ENCODE results near the gene CATSPER3.

The CATSPER3 gene

DNA sequence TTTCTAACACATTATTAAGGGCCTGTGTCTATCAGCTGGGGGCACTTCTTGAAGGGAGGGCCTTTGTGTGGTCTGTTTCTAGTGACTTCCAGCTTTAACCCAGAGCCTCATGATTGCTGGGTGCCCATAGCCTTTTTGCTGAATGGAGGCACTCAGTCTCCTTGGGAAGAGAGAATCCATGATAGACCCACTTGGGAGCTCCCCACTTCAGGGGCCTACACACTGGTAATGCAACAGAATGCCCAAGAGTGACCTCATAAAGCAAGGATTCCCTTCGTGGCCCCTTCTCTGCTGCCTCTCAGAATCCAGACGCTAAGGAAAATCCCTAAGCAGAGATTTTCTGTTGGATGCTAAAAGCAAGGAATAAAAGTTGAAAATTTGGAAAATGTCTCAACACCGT, at the start of gene CATSPER3:
Gene CATSPER3 (plus strand): TSS at position 301 of the 400 bp plus-strand sequence. CDS start 85 bp downstream, at position 386.
- TF ChIP-seq, protein P1, sequence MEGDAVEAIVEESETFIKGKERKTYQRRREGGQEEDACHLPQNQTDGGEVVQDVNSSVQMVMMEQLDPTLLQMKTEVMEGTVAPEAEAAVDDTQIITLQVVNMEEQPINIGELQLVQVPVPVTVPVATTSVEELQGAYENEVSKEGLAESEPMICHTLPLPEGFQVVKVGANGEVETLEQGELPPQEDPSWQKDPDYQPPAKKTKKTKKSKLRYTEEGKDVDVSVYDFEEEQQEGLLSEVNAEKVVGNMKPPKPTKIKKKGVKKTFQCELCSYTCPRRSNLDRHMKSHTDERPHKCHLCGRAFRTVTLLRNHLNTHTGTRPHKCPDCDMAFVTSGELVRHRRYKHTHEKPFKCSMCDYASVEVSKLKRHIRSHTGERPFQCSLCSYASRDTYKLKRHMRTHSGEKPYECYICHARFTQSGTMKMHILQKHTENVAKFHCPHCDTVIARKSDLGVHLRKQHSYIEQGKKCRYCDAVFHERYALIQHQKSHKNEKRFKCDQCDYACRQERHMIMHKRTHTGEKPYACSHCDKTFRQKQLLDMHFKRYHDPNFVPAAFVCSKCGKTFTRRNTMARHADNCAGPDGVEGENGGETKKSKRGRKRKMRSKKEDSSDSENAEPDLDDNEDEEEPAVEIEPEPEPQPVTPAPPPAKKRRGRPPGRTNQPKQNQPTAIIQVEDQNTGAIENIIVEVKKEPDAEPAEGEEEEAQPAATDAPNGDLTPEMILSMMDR (IDR thresholded peaks at IDR 0.05) = no peak
- TF ChIP-seq ZFX (IDR thresholded peaks at IDR 0.05; ENCODE audit: borderline replicate concordance) = no peak

DNA sequence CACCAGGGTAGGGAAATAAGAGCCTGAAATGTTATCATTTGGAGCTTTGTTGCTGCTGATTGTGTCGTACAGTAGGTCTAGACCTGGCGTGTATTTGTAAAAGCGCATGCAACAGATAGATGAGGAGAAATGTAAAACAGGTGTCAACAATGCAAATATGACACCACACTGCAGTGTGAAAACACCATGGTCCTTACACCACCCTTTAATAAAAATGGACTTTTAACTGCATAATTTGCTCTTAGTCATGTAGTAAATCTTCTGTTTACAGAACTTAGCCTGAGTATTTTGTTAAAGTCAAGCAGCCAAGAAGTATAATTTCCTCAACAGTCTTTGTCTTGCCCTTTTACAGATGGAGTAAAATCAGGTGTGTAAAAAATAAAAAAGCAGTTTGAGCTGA, 48.8 kb upstream of the CATSPER3 start:
- TF ChIP-seq ZFX (IDR thresholded peaks at IDR 0.05; ENCODE audit: borderline replicate concordance) = no peak
- TF ChIP-seq, protein P1 (IDR thresholded peaks at IDR 0.05) = no peak
- no peak overlapping the region for H3K27ac ChIP-seq

More for the DNA sequence above, at the start of gene CATSPER3:
- H3K27ac ChIP-seq = peak within 1 kb of the TSS; percentile 16; the same call in 1 of the 2 replicates

DNA sequence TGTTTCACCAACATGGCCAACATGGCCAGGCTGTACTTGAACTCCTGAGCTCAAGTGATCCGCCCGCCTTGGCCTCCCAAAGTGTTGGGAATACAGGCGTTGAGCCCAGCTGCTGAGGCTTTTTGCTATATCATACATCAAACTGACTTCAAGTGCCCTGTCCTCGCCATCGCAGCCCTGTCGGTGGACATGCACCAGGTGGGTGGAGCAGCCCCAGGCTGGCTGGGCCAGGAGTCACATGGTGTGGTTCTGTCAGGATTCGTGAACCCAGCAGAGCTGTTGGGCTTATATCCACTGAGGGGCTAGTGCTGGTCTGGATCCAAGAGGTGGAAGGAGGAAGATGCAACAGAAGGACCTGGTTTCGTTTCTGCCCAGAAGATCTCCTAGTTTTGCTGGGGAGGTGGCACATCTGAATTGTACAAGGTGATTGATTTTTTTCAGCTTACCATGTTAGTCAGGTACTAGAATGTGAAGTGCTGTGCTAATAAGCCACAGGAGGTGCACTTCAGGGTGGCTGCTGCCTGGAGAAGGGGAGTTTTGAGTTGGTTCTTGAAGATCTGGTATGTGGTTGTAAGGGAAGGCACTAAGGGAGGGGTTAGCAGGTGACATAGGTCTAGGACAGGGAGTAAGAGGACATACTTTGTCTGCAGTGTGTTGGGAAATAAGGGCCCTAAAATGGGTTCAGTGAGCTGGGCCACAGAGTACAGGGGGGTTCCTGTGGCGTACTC, 46.7 kb upstream of the CATSPER3 start:
- TF ChIP-seq ZFX (IDR thresholded peaks at IDR 0.05; ENCODE audit: borderline replicate concordance) = no peak
- TF ChIP-seq, protein P1 (IDR thresholded peaks at IDR 0.05) = no peak
- no peak overlapping the region for H3K27ac ChIP-seq

DNA sequence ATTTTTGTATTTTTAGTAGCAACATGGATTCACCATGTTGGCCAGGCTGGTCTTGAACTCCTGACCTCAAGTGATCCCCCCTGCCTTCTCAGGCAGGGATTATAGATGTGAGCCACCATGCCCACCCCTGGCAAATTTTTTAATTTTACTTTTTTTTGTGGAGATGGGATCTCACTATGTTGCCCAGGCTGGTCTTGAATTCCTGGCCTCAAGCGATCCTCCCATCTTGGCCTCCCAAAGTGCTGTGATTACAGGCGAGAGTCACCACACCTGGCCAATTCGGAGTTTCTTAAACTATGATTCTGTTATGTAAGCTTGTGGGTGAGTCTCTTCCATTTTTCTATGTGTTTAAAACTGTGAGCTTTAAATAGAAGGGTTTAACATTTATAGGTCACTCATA, 35.2 kb upstream of the CATSPER3 start:
- no peak for TF ChIP-seq ZFX (IDR thresholded peaks at IDR 0.05; ENCODE audit: borderline replicate concordance)
- TF ChIP-seq, protein P1 (IDR thresholded peaks at IDR 0.05) = no peak
- H3K27ac ChIP-seq = no peak overlapping the region

DNA sequence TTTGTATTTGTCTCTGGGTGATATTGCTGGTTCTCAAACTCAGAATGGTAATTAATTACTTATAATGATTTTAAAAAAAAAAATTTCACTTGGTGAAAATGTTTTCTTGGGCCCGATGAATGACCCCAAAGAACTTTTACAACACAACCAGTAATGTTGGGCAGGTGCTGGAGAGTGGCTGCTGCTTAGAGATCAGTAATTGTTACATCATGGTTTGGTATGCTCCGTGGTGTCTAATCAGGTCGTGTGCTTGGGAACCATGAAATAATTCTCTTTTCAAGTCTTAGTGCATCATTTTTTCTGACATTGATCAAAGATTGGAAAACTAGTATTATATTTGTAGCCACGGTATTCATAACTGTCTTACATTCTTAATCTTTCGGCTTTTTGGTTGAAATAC, 33.5 kb upstream of the CATSPER3 start:
- H3K27ac ChIP-seq = no peak overlapping the region
- TF ChIP-seq, protein P1 (IDR thresholded peaks at IDR 0.05) = no peak
- TF ChIP-seq ZFX (IDR thresholded peaks at IDR 0.05; ENCODE audit: borderline replicate concordance) = no peak

DNA sequence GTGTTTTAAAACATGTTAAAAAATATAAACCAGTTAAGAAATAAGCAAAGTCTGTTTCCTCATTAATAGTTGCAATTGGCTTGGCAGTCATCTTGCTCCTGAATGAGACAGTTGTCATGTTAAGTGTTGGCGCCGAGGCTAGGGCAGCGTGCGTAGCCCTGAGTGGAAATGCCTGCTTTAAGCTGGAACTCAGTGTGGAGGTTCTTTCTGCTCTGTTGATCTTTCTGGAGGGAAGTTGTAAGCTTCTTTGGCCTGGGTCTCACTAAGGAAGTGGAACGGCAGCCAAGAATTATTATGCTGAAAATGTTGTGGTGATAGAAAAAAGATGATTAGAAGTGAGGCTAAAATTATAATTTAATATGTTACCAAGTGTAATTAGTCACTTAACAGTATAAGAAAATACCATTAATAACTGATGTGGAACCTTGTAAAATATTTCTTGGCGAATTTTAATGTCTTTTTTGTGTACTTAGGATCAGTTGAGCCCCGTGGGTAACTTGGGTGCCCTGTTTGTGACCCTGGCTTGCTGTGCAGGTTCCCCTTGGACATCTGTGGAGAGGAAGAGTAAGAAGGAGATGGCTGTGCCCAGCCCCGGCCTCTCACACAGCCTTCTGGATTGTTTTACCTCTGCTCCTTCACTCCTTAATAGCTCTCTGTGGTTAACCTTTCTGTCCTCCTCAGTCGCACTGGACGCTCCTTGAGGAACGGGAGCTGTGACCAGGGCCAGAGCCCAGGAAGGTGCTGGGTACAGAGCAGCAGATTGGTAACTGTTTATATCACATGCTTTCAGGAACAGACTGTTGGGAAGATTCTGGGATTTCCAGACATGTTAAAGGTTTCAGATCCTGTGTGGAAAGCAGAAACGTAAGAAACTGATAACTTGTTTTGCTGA, 31.8 kb upstream of the CATSPER3 start:
- H3K27ac ChIP-seq = no peak overlapping the region
- TF ChIP-seq ZFX (IDR thresholded peaks at IDR 0.05; ENCODE audit: borderline replicate concordance) = no peak
- TF ChIP-seq, protein P1 (IDR thresholded peaks at IDR 0.05) = no peak

All from 22Rv1 (cell line).